GM21423 (cell line): Measurements from ENCODE around the gene NCOA5.

Experiments
- ATAC-seq: cut with Tn5 transposase; IDR thresholded peaks from one replicate; pipeline ENCODE4 v1.9.1; 2021; ENCODE audit warnings: mild to moderate bottlenecking, moderate library complexity; ENCODE audit not compliant: unreplicated experiment

NCOA5 gene

DNA sequence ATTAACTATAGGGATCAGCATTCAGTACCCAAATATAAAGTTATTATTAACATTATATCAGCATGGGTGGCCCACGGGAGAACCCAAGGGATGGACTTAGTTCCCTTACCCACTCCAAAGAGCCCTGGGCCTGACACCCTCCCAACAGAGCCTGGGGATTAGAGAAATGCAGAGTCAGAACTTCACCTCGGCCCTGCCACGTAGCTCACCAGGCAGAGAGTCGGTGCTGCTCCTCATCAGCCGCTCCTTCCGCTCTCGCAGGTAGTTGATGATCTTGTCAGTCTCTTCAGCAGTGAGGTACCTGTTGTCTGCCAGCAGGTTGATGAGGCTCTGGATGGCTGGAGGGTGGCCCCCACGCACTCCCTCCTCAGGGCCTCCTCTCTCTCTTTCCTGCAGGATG lies 26.6 kb downstream of the NCOA5 start:
- ATAC-seq, result no peak

GRCh38 chr20:46062621-46063020 lies 27.1 kb downstream of the NCOA5 start:
- no peak for ATAC-seq

GRCh38 chr20:46062151-46062550 lies 27.6 kb downstream of the NCOA5 start:
- no peak for ATAC-seq

DNA sequence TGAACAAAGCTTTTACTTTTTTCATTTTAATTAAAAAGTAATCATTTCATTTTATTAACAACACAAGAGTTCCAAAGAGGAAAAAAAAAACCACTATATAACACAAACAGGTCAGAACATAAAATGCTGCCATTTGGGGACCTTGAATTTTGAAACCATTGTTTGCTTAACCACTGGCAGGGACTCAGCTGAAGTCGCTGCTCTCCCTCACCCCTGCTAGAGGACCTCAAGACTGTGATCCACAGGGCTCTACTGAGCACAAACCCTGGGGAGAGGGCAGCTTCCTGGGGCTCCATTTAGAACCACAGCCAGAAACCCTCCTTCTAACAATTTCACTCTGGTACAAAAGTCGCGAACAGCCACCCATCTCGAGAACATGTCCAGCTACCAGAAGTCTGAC lies 28.8 kb downstream of the NCOA5 start:
- no peak for ATAC-seq

GRCh38 chr20:46060301-46060881 lies 29.4 kb downstream of the NCOA5 start:
- no peak for ATAC-seq

DNA sequence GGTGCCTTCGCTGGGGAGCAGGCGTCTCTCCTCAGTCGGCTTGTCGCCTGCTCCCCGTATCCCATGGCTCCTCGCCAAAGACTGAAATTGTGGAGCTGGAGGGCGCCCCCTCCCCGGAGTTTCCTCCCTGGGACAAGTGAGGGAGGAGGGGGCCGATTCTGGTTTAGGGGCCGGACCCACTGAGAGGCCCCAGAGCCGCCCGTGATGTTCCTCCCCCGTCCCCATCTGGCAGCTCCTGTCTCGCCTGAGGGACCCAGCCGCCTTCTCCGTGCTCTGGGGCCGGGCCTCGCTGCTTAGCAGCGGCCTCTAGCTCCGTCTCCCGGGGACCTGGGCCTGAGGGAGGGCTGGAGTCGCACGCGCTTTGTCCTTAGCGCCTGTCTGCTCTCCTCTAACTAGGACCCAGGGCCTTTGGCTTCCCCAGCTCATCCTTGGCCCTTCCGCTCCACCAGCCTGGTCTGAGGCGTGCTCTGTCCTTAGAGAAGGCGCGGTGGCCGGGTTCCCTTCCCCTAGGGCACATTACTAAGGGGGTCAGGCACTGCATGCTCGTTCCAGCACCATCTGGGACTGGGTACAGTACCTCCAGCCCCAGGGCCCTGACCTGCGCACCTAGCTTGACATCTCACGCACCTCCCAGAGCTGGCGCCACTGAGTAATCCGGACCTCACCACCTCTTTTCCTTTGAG lies 31.0 kb downstream of the NCOA5 start:
- ATAC-seq, result no peak

DNA sequence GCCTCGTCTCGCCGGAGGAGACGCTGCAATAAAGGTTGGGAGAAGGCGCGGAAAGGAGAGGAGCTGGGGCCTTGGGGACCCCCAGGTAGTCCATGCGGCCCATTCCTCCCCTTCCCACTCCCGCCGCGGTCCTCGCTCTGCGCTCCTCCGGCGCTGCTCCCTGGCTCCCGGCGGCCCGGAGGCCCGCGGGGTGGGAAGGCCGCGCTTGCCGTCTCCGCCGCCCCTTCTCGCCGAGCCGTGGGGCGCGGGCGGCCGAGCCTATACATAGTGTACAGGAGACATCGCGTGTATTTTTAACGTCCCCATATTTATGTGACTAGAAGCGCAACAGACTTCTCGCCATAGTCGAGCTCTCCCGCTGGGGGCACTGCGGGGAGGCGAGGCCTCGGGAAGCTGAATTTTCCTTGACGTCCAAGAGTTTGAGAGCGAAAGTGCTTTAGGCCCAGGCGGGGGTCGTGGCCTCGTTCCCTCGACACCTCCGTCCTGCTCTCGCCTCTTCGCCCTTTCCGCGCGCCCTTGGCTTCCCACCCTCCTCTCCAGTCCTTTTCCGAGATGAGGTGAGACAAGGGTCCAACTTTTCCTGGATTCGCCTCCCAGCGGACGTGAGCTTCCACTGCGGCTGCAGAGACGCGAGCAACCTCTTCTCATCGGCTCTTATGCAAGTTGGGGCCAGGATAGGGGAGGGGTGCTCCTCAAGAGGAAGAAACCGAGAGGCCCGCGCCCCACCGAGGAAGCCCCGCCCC lies 31.7 kb downstream of the NCOA5 start:
- no peak for ATAC-seq

DNA sequence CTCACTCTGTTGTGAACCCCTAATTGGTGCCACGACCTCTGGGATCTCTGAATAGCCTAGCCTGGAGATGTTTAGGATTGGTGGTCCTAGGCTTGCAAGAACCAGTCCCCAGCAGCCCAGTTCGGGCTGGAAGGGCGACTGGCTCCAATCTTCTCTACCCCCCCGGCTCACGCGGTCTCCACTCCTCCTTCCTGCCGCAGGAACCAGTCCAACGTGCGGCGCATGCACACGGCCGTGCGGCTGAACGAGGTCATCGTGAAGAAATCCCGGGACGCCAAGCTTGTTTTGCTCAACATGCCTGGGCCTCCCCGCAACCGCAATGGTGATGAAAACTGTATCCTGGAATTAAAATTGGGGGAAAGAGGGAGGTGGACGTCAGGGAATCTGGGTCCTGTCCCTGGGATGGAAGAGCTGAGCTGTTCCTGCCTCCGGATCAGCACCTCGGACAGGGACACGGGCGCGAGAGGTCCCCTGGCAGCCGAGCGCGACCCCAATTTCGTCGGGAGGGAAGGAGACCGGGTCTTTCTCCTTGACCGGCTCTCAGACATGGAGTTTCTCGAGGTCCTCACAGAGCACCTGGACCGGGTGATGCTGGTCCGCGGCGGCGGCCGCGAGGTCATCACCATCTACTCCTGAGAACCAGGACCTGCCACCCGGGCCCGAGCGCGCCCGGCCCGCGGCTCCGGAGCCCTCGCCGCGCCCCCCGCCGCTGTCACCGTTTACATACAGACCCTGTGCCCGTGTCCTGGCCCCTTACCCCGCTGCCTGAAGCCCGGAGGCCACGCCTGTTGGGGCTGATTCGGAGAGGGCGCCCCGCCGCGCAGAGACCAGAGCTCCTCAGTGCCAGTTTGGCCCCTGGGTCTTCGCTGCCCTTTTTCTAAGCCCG lies 32.5 kb downstream of the NCOA5 start:
- ATAC-seq, result no peak

- ATAC-seq, result no peak
Observed at GRCh38 chr20:46056027-46056833, 33.5 kb downstream of the NCOA5 start.

- ATAC-seq, result no peak
Observed at GRCh38 chr20:46055269-46055668, 34.5 kb downstream of the NCOA5 start.

DNA sequence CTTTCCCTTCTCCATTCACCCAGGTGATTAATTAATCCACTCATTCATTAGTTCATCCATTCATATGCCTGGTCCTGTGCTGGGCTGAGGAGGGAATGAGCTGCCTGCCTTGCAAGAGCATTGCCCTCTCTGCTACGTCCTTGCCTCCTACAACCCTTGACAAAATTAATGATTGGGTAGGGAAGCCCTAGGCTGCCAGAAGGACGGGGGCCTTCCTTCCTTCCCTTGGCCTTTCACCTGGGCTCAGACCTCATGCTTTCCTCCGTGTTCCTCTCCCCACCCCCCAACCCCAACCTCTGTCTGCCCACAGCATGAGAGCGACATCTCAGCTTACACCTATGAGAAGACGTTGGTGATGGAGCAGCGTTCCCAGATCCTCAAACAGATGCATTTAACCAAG lies 35.2 kb downstream of the NCOA5 start:
- no peak for ATAC-seq

GRCh38 chr20:46053416-46053815 lies 36.3 kb downstream of the NCOA5 start:
- ATAC-seq, result no peak

- no peak for ATAC-seq
Observed at GRCh38 chr20:46051556-46052308, 38.0 kb downstream of the NCOA5 start.

- ATAC-seq, result no peak
Observed at GRCh38 chr20:46050885-46051284, 38.9 kb downstream of the NCOA5 start.

DNA sequence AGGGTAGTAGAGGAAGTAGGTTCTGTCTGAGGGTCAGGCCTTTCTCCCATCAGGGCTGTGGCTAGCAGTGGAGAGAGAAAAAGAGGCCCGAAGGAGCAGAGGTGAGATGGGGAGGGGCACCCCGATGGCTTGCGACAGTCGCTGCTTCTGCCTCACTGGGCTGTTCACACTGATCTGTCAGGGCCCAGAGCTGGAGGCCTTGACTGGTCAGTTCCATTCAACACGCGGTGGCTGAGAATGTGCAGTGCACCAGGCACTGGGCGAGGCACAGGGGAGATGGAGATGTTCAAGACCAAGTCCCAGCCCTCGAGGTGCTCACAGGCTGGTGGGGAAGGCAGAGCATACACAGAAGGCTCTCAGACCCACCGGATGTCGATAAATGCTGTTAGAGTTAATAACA lies 39.3 kb downstream of the NCOA5 start:
- ATAC-seq, result no peak

- ATAC-seq, result no peak
Observed at GRCh38 chr20:46049815-46050214, 39.9 kb downstream of the NCOA5 start.

DNA sequence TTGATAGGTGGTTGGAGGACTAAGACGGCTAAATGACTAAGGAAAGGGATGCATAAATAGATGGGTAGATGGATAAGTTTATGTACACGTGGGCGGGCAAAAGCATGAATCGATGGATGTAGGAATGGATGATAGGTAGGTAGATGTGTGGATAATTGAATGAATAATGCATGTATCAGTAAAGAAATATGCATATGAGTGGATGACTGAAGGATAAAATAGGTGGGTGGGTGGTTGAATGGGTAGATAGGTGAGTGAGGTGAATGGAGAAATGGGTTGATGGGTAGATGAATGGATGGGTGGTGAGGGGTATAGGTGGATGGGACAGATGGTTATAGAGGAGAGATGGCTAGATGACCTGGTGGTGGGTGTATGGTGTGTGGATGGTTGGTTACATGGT lies 40.6 kb downstream of the NCOA5 start:
- no peak for ATAC-seq

- ATAC-seq, result no peak
Observed at GRCh38 chr20:46047821-46048220, 41.9 kb downstream of the NCOA5 start.

DNA sequence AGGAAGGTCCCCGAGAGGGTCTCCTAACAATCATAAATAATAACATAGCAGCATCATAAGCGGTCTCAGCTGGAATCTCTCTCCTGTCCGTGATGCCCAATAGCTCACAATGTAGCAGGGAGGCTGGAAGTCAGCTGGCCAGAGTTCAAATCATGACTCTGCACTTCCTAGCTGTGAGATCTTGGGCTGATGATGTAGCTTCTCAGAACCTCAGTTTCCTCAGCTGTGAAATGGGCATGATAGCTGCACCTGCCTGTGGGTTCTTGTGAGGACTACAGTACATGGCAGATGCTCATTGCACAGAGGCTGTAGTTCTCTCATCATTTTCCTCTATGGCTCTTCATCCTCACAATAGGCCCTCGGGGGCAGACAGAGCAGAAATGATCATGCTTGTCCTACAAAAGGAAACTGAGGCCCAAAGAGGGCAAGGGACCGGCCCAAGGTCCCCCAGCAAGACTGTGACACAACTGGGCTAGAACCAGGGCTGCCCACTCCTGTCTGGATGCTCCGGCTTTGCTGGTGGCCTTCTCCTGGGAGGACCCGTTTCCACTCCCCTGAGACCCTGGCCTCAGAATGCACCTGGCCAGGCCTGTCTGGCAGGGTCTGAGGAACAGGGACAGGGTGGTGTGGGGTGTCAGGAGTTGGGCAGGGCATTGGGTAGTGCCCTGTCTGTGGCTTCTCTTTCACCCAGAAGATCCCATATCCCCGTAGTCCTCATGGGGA lies 43.0 kb downstream of the NCOA5 start:
- no peak for ATAC-seq
